ENCODE results near the gene TCP1.

The TCP1 gene

DNA sequence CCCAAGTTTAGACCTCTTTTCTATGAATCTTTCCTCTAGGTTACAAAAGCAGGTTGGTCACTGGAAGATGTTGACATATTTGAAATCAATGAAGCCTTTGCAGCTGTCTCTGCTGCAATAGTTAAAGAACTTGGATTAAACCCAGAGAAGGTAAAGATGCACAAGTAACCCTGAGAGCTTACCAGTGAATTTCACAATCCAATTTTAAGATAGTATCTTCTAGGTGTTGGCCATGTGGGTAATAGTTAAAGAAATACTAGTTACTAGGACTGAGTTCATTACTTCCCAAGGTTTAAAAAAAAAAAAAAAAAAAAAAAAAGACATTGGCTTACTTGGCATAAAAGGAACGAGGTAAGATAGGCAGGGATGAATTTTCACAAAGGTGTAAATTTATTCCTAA, 11.3 kb downstream of the TCP1 start:
- Histone ChIP-seq H3K27ac (ENCODE audit: poor library complexity, severe bottlenecking) (no peak overlapping the region), H3K27me3 (ENCODE audit: insufficient read depth, poor library complexity, severe bottlenecking) (no peaks in the 10 kb centered on the region), H3K9me3 (ENCODE audit: severe bottlenecking) (no peaks in the 10 kb centered on the region), H3K4me3 (ENCODE audit: severe bottlenecking) (no peak overlapping the region), H3K4me1 (ENCODE audit: insufficient read depth, poor library complexity, severe bottlenecking) (no peaks in the 10 kb centered on the region), H3K36me3 (ENCODE audit: low read depth) (peaks cover 96% of the 10 kb centered on the region)
- TF ChIP-seq, protein P1, sequence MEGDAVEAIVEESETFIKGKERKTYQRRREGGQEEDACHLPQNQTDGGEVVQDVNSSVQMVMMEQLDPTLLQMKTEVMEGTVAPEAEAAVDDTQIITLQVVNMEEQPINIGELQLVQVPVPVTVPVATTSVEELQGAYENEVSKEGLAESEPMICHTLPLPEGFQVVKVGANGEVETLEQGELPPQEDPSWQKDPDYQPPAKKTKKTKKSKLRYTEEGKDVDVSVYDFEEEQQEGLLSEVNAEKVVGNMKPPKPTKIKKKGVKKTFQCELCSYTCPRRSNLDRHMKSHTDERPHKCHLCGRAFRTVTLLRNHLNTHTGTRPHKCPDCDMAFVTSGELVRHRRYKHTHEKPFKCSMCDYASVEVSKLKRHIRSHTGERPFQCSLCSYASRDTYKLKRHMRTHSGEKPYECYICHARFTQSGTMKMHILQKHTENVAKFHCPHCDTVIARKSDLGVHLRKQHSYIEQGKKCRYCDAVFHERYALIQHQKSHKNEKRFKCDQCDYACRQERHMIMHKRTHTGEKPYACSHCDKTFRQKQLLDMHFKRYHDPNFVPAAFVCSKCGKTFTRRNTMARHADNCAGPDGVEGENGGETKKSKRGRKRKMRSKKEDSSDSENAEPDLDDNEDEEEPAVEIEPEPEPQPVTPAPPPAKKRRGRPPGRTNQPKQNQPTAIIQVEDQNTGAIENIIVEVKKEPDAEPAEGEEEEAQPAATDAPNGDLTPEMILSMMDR (IDR thresholded peaks at IDR 0.05; ENCODE audit: poor library complexity, severe bottlenecking), result no peak
- ATAC-seq (ENCODE audit: low read depth) (no peak), DNase-seq (ENCODE audit: low spot score) (no peak)

DNA sequence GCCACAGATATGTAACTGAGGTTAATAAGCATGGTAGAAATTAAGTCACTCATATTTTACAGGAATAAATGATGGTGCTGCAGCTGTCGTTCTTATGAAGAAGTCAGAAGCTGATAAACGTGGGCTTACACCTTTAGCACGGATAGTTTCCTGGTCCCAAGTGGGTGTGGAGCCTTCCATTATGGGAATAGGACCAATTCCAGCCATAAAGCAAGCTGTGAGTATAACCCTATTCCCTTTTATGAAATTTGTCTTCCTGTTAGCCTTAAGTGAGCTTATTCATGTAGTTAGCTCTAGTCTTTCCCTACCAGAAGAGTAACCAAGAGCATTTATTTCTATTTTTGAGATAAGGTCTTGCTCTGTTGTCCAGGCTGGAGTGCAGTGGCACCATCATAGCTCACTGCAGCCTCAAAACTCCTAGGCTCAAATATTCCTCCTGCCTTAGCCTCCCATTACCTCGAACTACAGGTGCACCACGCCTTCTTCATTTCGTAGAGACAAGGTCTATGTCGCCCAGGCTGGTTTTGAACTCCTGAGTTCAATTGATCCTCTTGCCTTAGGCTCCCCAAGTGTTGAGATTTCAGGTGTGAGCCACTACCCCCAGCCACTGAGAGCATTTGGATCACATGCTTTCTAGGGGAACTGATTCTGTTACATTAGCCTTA, 12.0 kb downstream of the TCP1 start:
- no peaks in the 10 kb centered on the region for H3K9me3 ChIP-seq (ENCODE audit: severe bottlenecking)
- no peaks in the 10 kb centered on the region for H3K27me3 ChIP-seq (ENCODE audit: insufficient read depth, poor library complexity, severe bottlenecking)
- H3K4me3 ChIP-seq (ENCODE audit: severe bottlenecking), result no peak overlapping the region
- H3K27ac ChIP-seq (ENCODE audit: poor library complexity, severe bottlenecking), result no peak overlapping the region
- no peak for DNase-seq (ENCODE audit: low spot score)
- no peak for ATAC-seq (ENCODE audit: low read depth)
- TF ChIP-seq, protein P1 (IDR thresholded peaks at IDR 0.05; ENCODE audit: poor library complexity, severe bottlenecking), result no peak
- H3K36me3 ChIP-seq (ENCODE audit: low read depth), result peaks cover 93% of the 10 kb centered on the region
- no peaks in the 10 kb centered on the region for H3K4me1 ChIP-seq (ENCODE audit: insufficient read depth, poor library complexity, severe bottlenecking)

DNA sequence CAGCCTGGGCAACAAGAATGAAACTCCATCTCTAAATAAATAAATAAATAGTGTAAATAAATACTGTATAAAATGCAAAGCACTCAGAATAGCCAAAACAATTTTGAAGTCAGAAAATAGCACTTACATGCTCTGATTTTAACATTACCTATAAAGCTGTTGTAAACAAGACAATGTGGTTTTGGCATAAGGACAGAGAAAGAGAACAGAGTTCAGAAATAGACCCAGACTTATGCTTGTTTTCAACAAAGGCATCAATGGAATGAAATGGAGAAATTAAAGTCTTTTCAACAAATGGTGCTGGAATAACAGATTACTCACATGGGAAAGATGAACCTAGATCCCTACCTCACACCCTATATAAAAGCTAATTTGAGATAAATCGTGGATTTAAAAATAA, 17.2 kb downstream of the TCP1 start:
- no peaks in the 10 kb centered on the region for H3K9me3 ChIP-seq (ENCODE audit: severe bottlenecking)
- TF ChIP-seq, protein P1 (IDR thresholded peaks at IDR 0.05; ENCODE audit: poor library complexity, severe bottlenecking), result no peak
- H3K36me3 ChIP-seq (ENCODE audit: low read depth), result peaks cover 96% of the 10 kb centered on the region
- H3K4me3 ChIP-seq (ENCODE audit: severe bottlenecking), result no peak overlapping the region
- ATAC-seq (ENCODE audit: low read depth) (no peak), DNase-seq (ENCODE audit: low spot score) (no peak)
- no peak overlapping the region for H3K27ac ChIP-seq (ENCODE audit: poor library complexity, severe bottlenecking)
- no peaks in the 10 kb centered on the region for H3K4me1 ChIP-seq (ENCODE audit: insufficient read depth, poor library complexity, severe bottlenecking)
- H3K27me3 ChIP-seq (ENCODE audit: insufficient read depth, poor library complexity, severe bottlenecking), result no peaks in the 10 kb centered on the region

DNA sequence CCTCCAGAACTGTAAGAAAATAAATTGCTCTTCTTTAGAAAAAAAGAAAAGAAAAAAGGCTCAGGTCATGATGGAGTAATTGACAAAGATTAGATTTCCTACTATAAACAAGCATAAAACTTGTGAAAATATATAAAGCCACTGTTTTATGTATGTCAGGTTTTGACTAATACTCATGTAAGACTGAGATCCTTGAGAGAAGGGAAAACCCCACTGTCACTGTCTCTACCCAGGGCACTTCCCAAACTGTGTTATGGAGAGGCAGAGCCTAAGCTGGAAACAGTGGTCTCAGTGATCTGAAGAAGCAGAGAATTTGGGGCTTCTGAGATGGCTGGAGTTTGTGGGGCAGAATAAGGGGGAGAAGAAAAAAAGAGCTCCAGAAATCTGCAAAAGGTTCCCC, 19.9 kb downstream of the TCP1 start:
- Histone ChIP-seq H3K9me3 (ENCODE audit: severe bottlenecking) (no peaks in the 10 kb centered on the region), H3K4me3 (ENCODE audit: severe bottlenecking) (no peak overlapping the region), H3K27me3 (ENCODE audit: insufficient read depth, poor library complexity, severe bottlenecking) (no peaks in the 10 kb centered on the region), H3K4me1 (ENCODE audit: insufficient read depth, poor library complexity, severe bottlenecking) (no peaks in the 10 kb centered on the region), H3K36me3 (ENCODE audit: low read depth) (peaks cover 97% of the 10 kb centered on the region), H3K27ac (ENCODE audit: poor library complexity, severe bottlenecking) (no peak overlapping the region)
- no peak for DNase-seq (ENCODE audit: low spot score)
- ATAC-seq (ENCODE audit: low read depth), result no peak
- TF ChIP-seq, protein P1 (IDR thresholded peaks at IDR 0.05; ENCODE audit: poor library complexity, severe bottlenecking), result no peak

DNA sequence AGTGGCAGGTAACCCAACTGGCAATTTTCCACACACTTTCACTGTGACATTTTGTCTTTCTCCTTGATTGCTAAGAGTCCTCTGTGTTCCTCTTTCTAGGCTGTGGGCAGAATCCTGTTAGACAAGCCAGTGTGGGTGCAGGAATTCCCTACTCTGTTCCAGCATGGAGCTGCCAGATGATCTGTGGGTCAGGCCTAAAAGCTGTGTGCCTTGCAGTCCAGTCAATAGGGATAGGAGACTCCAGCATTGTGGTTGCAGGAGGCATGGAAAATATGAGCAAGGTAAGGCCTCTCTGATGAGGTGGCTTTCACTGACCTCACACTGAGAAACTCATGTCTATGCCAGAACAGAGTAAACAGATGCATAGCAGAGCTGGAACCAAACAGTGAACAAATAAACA, 22.5 kb downstream of the TCP1 start:
- Histone ChIP-seq H3K4me3 (ENCODE audit: severe bottlenecking) (no peak overlapping the region), H3K36me3 (ENCODE audit: low read depth) (peaks cover 92% of the 10 kb centered on the region), H3K27ac (ENCODE audit: poor library complexity, severe bottlenecking) (no peak overlapping the region), H3K4me1 (ENCODE audit: insufficient read depth, poor library complexity, severe bottlenecking) (peaks cover 3% of the 10 kb centered on the region), H3K9me3 (ENCODE audit: severe bottlenecking) (no peaks in the 10 kb centered on the region), H3K27me3 (ENCODE audit: insufficient read depth, poor library complexity, severe bottlenecking) (no peaks in the 10 kb centered on the region)
- ATAC-seq (ENCODE audit: low read depth) (no peak), DNase-seq (ENCODE audit: low spot score) (no peak)
- TF ChIP-seq, protein P1 (IDR thresholded peaks at IDR 0.05; ENCODE audit: poor library complexity, severe bottlenecking), result no peak
